HEK293T (cell line): ENCODE data around the gene KCNMB4.

ENCODE experiments used
- CTCF ChIA-PET: fragments of 350-600 bp; formaldehyde crosslinking; extraction: SDS; loops from one replicate; lab custom pipeline; 2021; ENCODE audit warnings: antibody characterized with exemption, inconsistent platforms; lab: Yijun Ruan, JAX
- POLR2A ChIA-PET: fragments of 350-600 bp; formaldehyde crosslinking; extraction: SDS; loops from one replicate; lab custom pipeline; 2020; ENCODE audit warnings: antibody characterized with exemption, inconsistent platforms; lab: Yijun Ruan, JAX
- DNase-seq: peaks from one replicate; pipeline ENCODE4 v3.0.0; 2012; ENCODE audit warnings: mixed read lengths; ENCODE audit errors: extremely low spot score
- ARNT ChIP-seq: fragments of 450-650 bp; IDR thresholded peaks from 2 replicates; pipeline ENCODE4 v1.6.1; 2017; ENCODE audit warnings: mild to moderate bottlenecking
- BHLHE40 ChIP-seq: fragments of 450-650 bp; IDR thresholded peaks from 2 replicates; pipeline ENCODE4 v1.6.1; 2016; ENCODE audit warnings: mild to moderate bottlenecking, moderate library complexity, borderline replicate concordance
- CTBP1 ChIP-seq: fragments of 450-650 bp; IDR thresholded peaks from 2 replicates; pipeline ENCODE4 v1.6.1; 2016; ENCODE audit warnings: borderline replicate concordance
- ELF4 ChIP-seq: fragments of 450-650 bp; IDR thresholded peaks from 2 replicates; pipeline ENCODE4 v1.6.1; 2017; ENCODE audit warnings: antibody characterized with exemption
- FOXA1 ChIP-seq: fragments of 450-650 bp; IDR thresholded peaks from 2 replicates; pipeline ENCODE4 v1.6.1; 2016; ENCODE audit warnings: mild to moderate bottlenecking
- FOXK2 ChIP-seq: fragments of 450-650 bp; IDR thresholded peaks from 2 replicates; pipeline ENCODE4 v1.6.1; 2016; ENCODE audit warnings: mild to moderate bottlenecking
- FOXM1 ChIP-seq: fragments of 450-650 bp; IDR thresholded peaks from 2 replicates; pipeline ENCODE4 v1.6.1; 2017; ENCODE audit warnings: mild to moderate bottlenecking, borderline replicate concordance
- HDGF ChIP-seq: fragments of 450-650 bp; IDR thresholded peaks from 2 replicates; pipeline ENCODE4 v1.6.1; 2017; ENCODE audit warnings: antibody characterized with exemption, borderline replicate concordance
- L3MBTL2 ChIP-seq: fragments of 450-650 bp; conservative IDR thresholded peaks from 2 replicates; pipeline ENCODE4 v1.6.1; 2016; ENCODE audit warnings: mild to moderate bottlenecking
- LEF1 ChIP-seq: fragments of 450-650 bp; IDR thresholded peaks from 2 replicates; pipeline ENCODE4 v1.6.1; 2017; ENCODE audit warnings: mild to moderate bottlenecking, borderline replicate concordance
- NFRKB ChIP-seq: fragments of 450-650 bp; IDR thresholded peaks from 2 replicates; pipeline ENCODE4 v1.6.1; 2016; ENCODE audit warnings: mild to moderate bottlenecking, moderate library complexity
- SP1 ChIP-seq: fragments of 450-650 bp; IDR thresholded peaks from 2 replicates; pipeline ENCODE4 v1.6.1; 2017
- SUZ12 ChIP-seq: fragments of 450-650 bp; IDR thresholded peaks from 2 replicates; pipeline ENCODE4 v1.6.1; 2016; ENCODE audit warnings: mild to moderate bottlenecking
- TARDBP ChIP-seq: fragments of 450-650 bp; IDR thresholded peaks from 2 replicates; pipeline ENCODE4 v1.6.1; 2016
- ZNF384 ChIP-seq: fragments of 450-650 bp; IDR thresholded peaks from 2 replicates; pipeline ENCODE4 v1.6.1; 2016
- TF ChIP-seq, protein P1 (sequence below): fragments of 450-650 bp; IDR thresholded peaks from 2 replicates; pipeline ENCODE4 v1.6.1; 2016

KCNMB4 gene

DNA sequence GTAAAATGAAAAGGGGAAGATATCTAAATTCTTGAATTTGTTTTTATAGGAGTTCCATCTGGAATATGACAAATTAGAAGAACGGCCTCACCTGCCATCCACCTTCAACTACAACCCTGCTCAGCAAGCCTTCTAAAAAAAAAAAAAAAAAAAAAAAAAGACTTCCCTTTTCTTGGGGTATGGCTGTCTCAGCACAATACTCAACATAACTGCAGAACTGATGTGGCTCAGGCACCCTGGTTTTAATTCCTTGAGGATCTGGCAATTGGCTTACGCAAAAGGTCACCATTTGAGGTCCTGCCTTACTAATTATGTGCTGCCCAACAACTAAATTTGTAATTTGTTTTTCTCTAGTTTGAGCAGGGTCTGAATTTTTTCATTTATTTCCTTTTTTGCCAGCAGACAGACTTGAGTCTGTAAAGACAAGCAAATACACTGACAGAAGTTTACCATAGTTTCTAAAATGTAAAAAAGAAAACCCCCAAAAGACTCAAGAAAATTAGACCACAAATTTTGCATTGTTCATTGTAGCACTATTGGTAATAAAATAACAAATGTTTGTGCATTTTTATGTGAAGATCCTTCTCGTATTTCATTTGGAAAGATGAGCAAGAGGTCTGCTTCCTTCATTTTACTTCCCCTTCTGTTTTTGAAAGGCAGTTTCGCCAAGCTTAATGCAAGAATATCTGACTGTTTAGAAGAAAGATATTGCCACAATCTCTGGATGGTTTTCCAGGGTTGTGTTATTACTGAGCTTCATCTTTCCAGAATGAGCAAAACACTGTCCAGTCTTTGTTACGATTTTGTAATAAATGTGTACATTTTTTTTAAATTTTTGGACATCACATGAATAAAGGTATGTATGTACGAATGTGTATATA, 12.1 kb upstream of the KCNMB4 start:
- DNase-seq, result no peak
- POLR2A ChIA-PET, result no interaction called here
- no peak for TF ChIP-seq TARDBP
- no peak for TF ChIP-seq SP1
- no peak for TF ChIP-seq ZNF384
- TF ChIP-seq FOXM1, result no peak
- no peak for TF ChIP-seq LEF1
- TF ChIP-seq ELF4, result no peak
- TF ChIP-seq, protein P1, sequence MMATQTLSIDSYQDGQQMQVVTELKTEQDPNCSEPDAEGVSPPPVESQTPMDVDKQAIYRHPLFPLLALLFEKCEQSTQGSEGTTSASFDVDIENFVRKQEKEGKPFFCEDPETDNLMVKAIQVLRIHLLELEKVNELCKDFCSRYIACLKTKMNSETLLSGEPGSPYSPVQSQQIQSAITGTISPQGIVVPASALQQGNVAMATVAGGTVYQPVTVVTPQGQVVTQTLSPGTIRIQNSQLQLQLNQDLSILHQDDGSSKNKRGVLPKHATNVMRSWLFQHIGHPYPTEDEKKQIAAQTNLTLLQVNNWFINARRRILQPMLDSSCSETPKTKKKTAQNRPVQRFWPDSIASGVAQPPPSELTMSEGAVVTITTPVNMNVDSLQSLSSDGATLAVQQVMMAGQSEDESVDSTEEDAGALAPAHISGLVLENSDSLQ, result no peak
- no peak for TF ChIP-seq CTBP1
- TF ChIP-seq HDGF, result no peak
- no peak for TF ChIP-seq ARNT
- TF ChIP-seq L3MBTL2, result no peak
- no peak for TF ChIP-seq SUZ12
- no peak for TF ChIP-seq NFRKB
- no peak for TF ChIP-seq BHLHE40
- no peak for TF ChIP-seq FOXA1
- no peak for TF ChIP-seq FOXK2
- CTCF ChIA-PET, result no interaction called here

DNA sequence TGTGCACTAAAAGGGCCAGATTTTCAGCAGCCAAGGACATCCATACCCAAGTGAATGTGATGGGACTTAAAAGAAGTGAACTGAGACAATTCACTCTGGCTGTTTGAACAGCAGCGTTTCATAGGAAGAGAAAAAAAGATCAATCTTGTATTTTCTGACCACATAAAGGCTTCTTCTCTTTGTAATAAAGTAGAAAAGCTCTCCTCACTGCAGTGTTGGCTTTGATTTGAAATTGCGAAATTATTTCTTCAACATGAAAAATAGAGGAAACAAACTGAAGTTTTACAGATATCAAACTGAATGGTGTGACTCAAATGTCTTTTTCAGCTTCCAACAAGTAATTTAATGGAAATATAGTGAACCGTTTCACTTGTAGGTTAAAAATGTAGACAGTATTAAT, 11.3 kb upstream of the KCNMB4 start:
- ChIA-PET CTCF (no interaction called here), POLR2A (no interaction called here)
- TF ChIP-seq ARNT (no peak), ZNF384 (no peak), HDGF (no peak), ELF4 (no peak), FOXA1 (no peak), TARDBP (no peak), FOXM1 (no peak), BHLHE40 (no peak), CTBP1 (no peak), L3MBTL2 (no peak), SP1 (no peak), FOXK2 (no peak), NFRKB (no peak), LEF1 (no peak), SUZ12 (no peak)
- TF ChIP-seq, protein P1, result no peak
- DNase-seq, result no peak

DNA sequence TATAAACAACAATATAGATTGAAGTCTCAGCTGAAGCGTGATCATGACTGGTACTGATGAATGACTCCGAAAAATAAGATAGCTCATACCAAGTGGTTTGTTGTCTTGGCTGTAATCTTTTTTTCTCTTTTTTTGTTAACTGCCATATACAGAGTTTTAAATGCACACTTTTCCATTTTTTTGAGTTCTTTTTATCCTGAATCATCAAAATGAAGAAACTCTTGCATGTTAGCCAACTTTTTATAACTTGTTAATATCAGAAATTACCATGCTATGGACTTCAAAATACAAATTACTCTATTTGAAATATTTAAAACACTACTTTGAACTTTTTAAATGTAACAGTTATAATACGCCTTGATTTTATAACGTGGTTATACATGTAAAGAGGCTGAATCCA, 10.1 kb upstream of the KCNMB4 start:
- TF ChIP-seq NFRKB, result no peak
- no peak for TF ChIP-seq FOXK2
- no peak for TF ChIP-seq TARDBP
- TF ChIP-seq ARNT, result no peak
- TF ChIP-seq ZNF384, result no peak
- TF ChIP-seq LEF1, result no peak
- no peak for TF ChIP-seq SUZ12
- TF ChIP-seq, protein P1, result no peak
- no peak for TF ChIP-seq L3MBTL2
- no peak for TF ChIP-seq HDGF
- TF ChIP-seq ELF4, result no peak
- DNase-seq, result no peak
- ChIA-PET POLR2A (no interaction called here), CTCF (interaction anchor here (0.7 kb wide), 1 partner anchor 26 kb away, joined by 3 read pairs; no protein-coding TSS in a partner anchor)

DNA sequence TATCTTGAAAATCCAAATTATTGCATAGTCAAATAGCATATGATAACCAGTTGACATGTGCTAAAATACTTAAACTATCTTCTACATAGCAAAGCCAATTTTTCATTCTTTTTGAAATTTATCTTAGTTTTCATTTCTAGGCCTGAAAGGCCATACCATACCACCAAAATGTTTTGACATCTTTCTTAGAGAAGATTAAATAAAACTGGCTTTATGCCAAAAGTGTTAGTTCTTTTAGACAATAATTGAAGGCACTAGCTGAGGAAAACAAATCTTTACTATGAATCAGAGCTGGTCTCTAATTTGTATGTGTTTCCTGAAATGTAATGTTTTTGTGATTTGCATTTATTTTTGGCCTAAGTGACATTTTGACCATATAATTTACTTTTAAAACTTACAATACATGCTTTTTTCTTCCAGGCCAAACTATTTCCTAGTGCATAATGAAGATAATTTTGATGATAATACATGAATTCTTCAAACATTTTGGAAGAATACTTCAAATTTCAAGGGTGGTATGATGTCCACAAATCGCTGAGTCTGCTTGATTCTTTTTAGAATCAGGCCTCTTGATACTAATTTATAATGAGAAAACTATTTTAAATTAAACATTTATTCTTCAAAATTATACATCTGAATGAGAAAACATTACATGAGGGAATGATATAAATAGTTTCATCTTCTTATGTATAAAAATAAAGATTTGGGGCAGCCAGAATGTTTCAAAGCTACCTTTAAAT, 6.5 kb upstream of the KCNMB4 start:
- no peak for DNase-seq
- no peak for TF ChIP-seq BHLHE40
- TF ChIP-seq, protein P1, result no peak
- no peak for TF ChIP-seq L3MBTL2
- TF ChIP-seq FOXA1, result no peak
- no peak for TF ChIP-seq HDGF
- no peak for TF ChIP-seq TARDBP
- no peak for TF ChIP-seq LEF1
- no peak for TF ChIP-seq SUZ12
- no peak for TF ChIP-seq ZNF384
- TF ChIP-seq FOXK2, result no peak
- TF ChIP-seq SP1, result no peak
- ChIA-PET POLR2A (no interaction called here), CTCF (no interaction called here)

DNA sequence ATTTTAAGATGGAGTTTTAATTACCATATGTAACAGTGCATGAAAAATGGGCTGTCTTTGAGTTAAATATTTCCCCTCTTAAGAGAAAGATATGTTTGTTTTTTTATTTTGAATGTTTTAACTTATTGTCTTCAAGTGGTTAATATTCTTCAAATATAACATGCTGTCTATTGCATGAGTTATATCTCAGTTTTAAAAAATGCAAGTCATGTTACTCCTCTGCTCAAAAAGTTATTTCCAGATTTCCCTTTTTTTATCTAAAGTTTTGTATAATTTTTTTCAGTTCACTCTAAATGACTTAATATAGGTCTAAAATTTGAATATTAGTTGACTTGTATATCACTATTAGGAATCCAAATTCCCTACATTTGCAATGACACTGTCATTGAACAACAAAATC, 5.9 kb upstream of the KCNMB4 start:
- DNase-seq, result no peak
- no peak for TF ChIP-seq ARNT
- TF ChIP-seq CTBP1, result no peak
- no peak for TF ChIP-seq HDGF
- no peak for TF ChIP-seq L3MBTL2
- TF ChIP-seq SUZ12, result no peak
- no peak for TF ChIP-seq FOXK2
- TF ChIP-seq, protein P1, result no peak
- no peak for TF ChIP-seq LEF1
- TF ChIP-seq BHLHE40, result no peak
- TF ChIP-seq NFRKB, result no peak
- TF ChIP-seq FOXM1, result no peak
- no peak for TF ChIP-seq TARDBP
- TF ChIP-seq ZNF384, result no peak
- TF ChIP-seq ELF4, result no peak
- TF ChIP-seq FOXA1, result no peak
- no peak for TF ChIP-seq SP1
- ChIA-PET POLR2A (no interaction called here), CTCF (no interaction called here)
